NCI-H2196 treated with DMSO at 0.1 percent for 48 hours (cell line): ENCODE results near the gene DCLRE1B.

Experiments
- DNase-seq: peaks from one replicate; lab custom pipeline; 2025; ENCODE audit not compliant: unreplicated experiment; lab: John Stamatoyannopoulos, UW

Gene DCLRE1B

DNA sequence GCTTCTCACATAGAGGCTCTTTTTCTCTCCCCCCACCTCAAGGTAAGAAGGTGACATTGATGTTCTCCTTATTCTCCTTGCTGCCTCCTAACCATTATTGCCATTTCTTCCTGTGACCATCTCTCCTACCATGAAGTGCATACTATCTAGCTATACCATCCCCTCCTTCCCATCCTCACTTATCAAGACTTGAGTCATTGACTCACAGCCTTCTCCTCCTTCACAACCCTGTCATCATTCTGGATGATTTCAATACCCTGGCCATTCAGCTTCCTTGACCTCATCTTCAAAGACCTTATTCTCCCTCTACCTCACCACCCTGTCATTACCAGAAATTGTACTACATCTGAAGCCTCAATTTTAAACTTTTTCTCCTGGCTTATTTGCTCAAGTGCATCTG is 13.1 kb downstream of the DCLRE1B start:
- DNase-seq = no peak

- no peak for DNase-seq
Observed at GRCh38 chr1:113922957-113923356, 17.8 kb downstream of the DCLRE1B start.

- DNase-seq = no peak
Observed at GRCh38 chr1:113924473-113924872, 19.3 kb downstream of the DCLRE1B start.

GRCh38 chr1:113928187-113928930 is 23.2 kb downstream of the DCLRE1B start:
- DNase-seq = no peak

GRCh38 chr1:113928941-113929749 is 24.0 kb downstream of the DCLRE1B start, which contains the start of gene HIPK1:
HIPK1 (plus strand) TSS chr1:113929324.
- DNase-seq = peak; percentile 80

GRCh38 chr1:113929750-113930498 is 24.8 kb downstream of the DCLRE1B start:
- no peak for DNase-seq

DNA sequence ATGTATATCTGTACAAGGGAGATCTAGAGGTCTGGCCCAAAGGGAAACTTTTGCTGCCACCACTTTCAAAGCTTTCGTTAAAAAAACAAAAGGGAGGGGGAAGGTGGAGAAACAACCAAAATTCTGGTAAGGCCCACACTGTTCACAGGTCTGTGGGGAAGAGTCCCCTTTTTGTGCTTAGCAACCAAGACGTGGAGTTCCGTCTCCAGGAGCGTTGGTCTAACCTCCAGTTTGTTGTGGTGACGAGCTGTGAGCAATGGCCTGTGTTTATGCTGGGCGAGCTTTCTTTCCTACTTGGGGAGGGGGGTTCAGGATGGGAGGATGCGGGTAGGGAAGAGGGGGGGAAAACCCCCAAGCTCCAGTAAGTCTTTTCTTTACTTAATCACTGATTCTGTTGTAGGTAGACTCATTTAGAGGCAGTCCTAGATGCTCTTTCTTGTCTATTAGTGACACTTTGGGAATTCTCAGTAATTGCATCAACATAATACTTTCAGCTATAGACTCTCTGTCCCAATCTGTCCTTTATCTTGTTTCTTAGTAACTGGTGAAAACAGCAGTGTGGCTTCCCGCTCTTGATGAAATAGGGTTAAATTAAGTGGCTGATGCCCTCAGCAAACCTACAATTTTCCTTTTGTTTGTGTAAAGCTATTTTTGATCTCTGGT is 25.5 kb downstream of the DCLRE1B start:
- no peak for DNase-seq

DNA sequence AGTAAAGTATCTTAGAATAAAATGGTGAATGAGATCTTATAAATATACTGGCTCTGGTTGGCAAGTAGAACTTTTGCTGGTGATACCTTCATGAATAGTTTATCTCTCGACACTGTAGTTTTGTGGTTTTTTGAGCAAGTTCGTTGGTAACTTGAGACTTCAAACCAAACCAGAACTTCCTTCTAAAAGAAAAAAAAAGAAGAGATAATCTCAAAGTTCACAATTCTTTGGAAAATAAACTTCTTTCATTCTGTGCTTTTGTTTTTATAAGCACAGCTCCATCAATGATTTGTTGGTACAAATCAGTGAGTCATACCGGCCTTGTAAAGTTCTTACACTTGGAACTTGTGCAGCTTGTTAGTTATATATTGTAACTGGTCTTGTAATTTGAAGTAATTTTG is 26.3 kb downstream of the DCLRE1B start:
- no peak for DNase-seq

DNA sequence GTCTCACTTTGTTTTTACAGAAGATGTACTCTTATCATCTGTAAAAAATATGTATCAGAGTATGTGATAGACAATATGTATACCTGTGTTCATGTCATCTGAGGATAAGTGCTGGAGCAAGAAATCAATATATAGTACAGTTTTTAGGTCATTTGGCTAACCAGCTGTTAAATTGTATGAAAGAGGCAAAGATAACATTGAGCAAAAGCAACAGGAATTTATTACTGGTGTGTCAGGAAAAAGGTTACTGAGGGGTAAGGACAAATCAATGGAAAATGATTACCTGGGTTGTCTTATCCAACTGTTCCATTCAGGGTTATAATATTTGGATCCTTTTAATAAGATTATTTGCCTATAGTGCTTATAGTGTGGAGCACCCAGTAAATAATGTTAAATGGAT is 28.9 kb downstream of the DCLRE1B start:
- no peak for DNase-seq

- DNase-seq = no peak
Observed at GRCh38 chr1:113934511-113935055, 29.5 kb downstream of the DCLRE1B start.

GRCh38 chr1:113935176-113935575 is 30.1 kb downstream of the DCLRE1B start:
- no peak for DNase-seq

DNA sequence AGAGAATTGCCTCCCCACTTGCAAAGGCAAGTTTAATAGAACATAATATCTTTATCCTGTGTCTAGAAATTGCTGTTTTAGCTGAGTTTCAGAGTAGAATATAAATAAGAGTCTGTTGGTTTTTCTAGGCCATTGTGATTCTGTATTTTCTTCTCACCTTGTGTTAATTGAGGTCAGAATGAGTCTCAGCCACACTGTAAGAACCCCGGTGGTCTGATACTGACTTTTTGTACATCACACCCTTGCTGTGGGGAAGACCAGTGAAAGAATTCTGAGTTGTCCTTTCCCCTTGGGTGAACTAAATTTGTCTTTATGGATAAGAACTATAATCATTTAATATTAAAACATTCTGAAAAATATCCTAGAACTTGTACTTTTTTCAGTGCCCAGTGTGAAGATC is 30.8 kb downstream of the DCLRE1B start:
- DNase-seq = no peak

GRCh38 chr1:113937146-113937545 is 32.0 kb downstream of the DCLRE1B start:
- DNase-seq = no peak

DNA sequence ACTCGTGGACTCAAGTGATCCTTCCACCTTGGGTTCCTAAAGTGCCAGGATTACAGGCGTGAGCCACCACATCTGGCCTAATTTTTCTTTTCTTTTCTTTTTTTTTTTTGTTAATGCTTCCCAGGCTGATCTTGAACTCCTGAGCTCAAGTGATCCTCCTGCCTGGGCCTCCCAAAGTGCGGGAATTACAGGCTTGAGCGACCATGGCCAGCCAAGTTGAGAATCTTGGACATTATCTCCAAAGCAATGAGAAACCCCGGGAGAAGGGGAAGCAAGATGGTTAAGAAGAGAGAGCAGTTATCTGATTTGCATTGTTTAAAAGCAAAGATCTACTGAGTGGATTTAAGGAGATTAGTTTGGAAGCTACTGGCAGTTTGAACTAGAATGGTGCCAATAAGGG is 33.1 kb downstream of the DCLRE1B start:
- no peak for DNase-seq

GRCh38 chr1:113940365-113941244 is 35.5 kb downstream of the DCLRE1B start:
- no peak for DNase-seq

- no peak for DNase-seq
Observed at GRCh38 chr1:113941245-113941559, 36.1 kb downstream of the DCLRE1B start.

GRCh38 chr1:113942527-113942926 is 37.4 kb downstream of the DCLRE1B start:
- DNase-seq = no peak

- no peak for DNase-seq
Observed at GRCh38 chr1:113943028-113943811, 38.1 kb downstream of the DCLRE1B start.

DNA sequence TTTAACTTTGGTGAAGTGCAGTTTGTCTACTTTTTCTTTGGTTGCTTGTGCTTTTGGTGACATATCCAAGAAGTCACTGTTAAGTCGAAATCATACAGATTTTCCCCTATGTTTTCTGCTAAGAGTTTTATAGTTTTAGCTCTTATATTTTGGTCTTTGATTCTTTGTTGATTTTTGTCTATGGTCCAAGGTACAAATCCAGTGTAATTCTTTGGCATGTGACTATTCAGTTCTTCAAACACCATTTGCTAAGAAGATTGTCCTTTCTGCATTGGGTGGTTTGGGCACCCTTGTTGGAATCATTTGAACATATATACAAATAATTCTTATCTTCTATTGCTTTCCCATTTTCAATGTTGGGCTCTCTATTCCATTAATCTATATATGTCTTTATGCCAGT is 40.2 kb downstream of the DCLRE1B start:
- no peak for DNase-seq
